Activated T-cell treated with anti-CD3 and anti-CD28 coated beads, Interleukin-2, amount 50 U/mL, for 4 hours (primary cell): ENCODE measurements around the gene TTBK2. TPM values are rescaled to one million over a fixed set of nuclear protein-coding genes. Genes with fewer than 3 reads are reported as not detected.

ENCODE experiments used
- ATAC-seq, 2 donors: fragments of 200-7000 bp; cut with Tn5 transposase; one replicate each; pipeline ENCODE4 v1.10.0; 2021
- DNase-seq: peaks from one replicate; pipeline ENCODE4 v3.0.0-alpha.2; 2020
- H3K27me3 Mint-ChIP-seq: one replicate; pipeline ENCODE4 v1.8.0; 2021; ENCODE audit warnings: low read depth, mixed read lengths
- H3K36me3 Mint-ChIP-seq: one replicate; pipeline ENCODE4 v1.8.0; 2022; ENCODE audit warnings: mixed read lengths; ENCODE audit not compliant: insufficient read depth
- H3K4me1 Mint-ChIP-seq: one replicate; pipeline ENCODE4 v1.8.0; 2021; ENCODE audit warnings: low read depth, mixed read lengths
- H3K4me3 Mint-ChIP-seq: one replicate; pipeline ENCODE4 v1.8.0; 2021; ENCODE audit warnings: mild to moderate bottlenecking, moderate library complexity, mixed read lengths
- H3K9me3 Mint-ChIP-seq: one replicate; pipeline ENCODE4 v1.8.0; 2021; ENCODE audit warnings: mixed read lengths
- total RNA-seq, 3 donors: library from RNA; stranded (reverse); gene quantifications; one replicate each; pipeline ENCODE4 v1.2.1, GENCODE V29; 2021

The TTBK2 gene
- total RNA-seq, 3 donors from 2014 or later: 5.9 to 7.7 (median 7.1) TPM

DNA sequence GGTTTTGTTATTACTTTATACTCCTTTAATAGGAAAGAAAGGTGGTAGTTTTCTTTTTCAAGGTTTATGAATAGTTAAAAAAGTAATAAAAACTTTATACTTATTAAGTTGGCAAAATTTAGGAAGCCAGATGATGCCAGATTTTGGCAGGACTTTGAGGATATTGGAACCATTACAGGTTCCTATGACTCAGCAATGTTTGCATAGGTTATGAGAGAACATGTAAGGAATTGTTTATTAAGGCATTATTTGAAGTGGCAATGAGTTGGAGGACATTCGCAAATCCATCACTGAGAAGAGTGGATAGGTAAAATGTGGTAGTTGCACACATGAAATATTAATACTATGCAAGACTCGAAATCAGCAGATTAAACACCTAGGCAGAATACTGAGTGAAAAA lies 213.5 kb downstream of the TTBK2 start:
- Mint-ChIP-seq H3K9me3 (no peaks in the 10 kb centered on the region), H3K4me1 (peaks cover 4% of the 10 kb centered on the region), H3K4me3 (no peak overlapping the region), H3K36me3 (no peaks in the 10 kb centered on the region), H3K27me3 (no peaks in the 10 kb centered on the region)
- no peak for DNase-seq
- no peak for ATAC-seq

GRCh38 chr15:42705336-42705735 lies 215.2 kb downstream of the TTBK2 start:
- H3K4me3 Mint-ChIP-seq: no peak overlapping the region
- no peak for ATAC-seq
- H3K36me3 Mint-ChIP-seq: no peaks in the 10 kb centered on the region

GRCh38 chr15:42704492-42704926 lies 216.1 kb downstream of the TTBK2 start:
- no peaks in the 10 kb centered on the region for H3K36me3 Mint-ChIP-seq
- no peak overlapping the region for H3K4me3 Mint-ChIP-seq
- no peaks in the 10 kb centered on the region for H3K9me3 Mint-ChIP-seq
- ATAC-seq: peak; percentile 90 to 91
- peak; percentile 50 for DNase-seq
- peaks cover 4% of the 10 kb centered on the region for H3K4me1 Mint-ChIP-seq
- H3K27me3 Mint-ChIP-seq: no peaks in the 10 kb centered on the region

More at GRCh38 chr15:42705336-42705735, 215.2 kb downstream of the TTBK2 start:
- Mint-ChIP-seq H3K27me3 (no peaks in the 10 kb centered on the region), H3K9me3 (no peaks in the 10 kb centered on the region), H3K4me1 (peaks cover 4% of the 10 kb centered on the region)
- no peak for DNase-seq

DNA sequence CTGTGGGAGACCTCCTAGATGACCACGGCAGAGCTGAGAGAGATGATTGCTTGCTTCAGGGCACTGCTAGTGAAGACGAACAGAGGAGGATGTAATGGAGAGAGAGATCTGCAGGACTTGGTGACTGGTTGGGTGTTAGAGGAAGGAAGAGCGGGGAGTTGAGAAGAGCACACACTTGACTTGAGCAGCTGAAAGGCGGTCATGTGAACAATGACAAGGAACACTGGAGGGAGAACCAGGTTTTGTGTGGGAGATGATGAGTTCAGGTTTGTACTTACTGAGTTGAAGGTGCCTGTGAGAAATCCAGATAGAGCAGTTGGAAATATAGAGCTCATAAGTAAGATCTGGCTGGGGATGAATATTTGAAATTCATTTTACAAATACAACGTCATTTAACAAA lies 224.0 kb downstream of the TTBK2 start:
- Mint-ChIP-seq H3K9me3 (no peaks in the 10 kb centered on the region), H3K4me3 (no peak overlapping the region), H3K36me3 (peaks cover 1% of the 10 kb centered on the region), H3K27me3 (no peaks in the 10 kb centered on the region), H3K4me1 (peaks cover under 1% of the 10 kb centered on the region)
- no peak for DNase-seq
- ATAC-seq: no peak

GRCh38 chr15:42695527-42696071 lies 225.0 kb downstream of the TTBK2 start:
- no peaks in the 10 kb centered on the region for H3K27me3 Mint-ChIP-seq
- ATAC-seq (no peak), DNase-seq (no peak)
- H3K4me3 Mint-ChIP-seq: no peak overlapping the region
- peaks cover 5% of the 10 kb centered on the region for H3K4me1 Mint-ChIP-seq
- peaks cover 1% of the 10 kb centered on the region for H3K36me3 Mint-ChIP-seq
- H3K9me3 Mint-ChIP-seq: no peaks in the 10 kb centered on the region

DNA sequence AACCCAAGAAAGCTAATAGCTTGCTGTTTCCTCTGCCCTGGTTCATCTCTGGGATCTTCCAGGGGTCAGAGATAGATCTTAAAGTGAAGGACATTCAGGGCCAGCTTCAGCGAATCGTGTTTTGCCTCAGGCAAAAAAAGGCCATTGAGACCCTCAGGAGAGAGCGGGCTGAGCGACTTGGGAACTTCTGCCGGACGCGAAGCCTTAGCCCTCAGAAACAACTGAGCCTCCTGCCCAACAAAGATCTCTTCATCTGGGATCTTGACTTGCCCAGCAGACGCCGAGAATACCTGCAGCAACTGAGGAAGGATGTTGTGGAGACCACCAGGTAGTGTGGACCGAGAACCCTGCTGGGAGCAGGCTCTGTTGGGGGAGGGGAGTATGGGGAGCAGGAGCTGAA lies 226.2 kb downstream of the TTBK2 start:
- Mint-ChIP-seq H3K27me3 (no peaks in the 10 kb centered on the region), H3K4me1 (peaks cover 5% of the 10 kb centered on the region), H3K9me3 (no peaks in the 10 kb centered on the region), H3K36me3 (peaks cover 1% of the 10 kb centered on the region), H3K4me3 (no peak overlapping the region)
- DNase-seq: no peak
- ATAC-seq: no peak

- DNase-seq (no peak), ATAC-seq (no peak)
- H3K36me3 Mint-ChIP-seq: no peaks in the 10 kb centered on the region
- H3K4me1 Mint-ChIP-seq: peaks cover 5% of the 10 kb centered on the region
- H3K27me3 Mint-ChIP-seq: no peaks in the 10 kb centered on the region
- H3K4me3 Mint-ChIP-seq: no peak overlapping the region
- H3K9me3 Mint-ChIP-seq: no peaks in the 10 kb centered on the region
Observed at GRCh38 chr15:42693942-42694341, 226.6 kb downstream of the TTBK2 start.

DNA sequence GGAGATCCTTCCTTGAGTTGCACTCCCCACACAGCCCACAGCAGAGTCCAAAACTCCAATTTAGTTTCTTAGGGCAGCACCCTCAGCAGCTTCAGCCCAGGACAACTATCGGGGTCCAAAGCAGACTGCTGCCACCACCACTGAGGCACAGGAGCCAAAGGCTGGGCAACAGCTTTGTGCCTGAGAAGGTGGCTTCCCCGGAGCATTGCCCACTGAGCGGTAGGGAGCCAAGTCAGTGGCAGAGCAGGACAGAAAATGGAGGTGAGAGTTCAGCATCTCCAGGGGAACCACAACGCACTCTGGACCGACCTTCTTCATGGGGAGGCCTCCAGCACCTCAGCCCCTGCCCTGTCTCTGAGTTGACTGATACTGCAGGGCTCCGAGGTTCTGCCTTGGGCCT lies 227.1 kb downstream of the TTBK2 start:
- H3K4me3 Mint-ChIP-seq: no peak overlapping the region
- H3K27me3 Mint-ChIP-seq: no peaks in the 10 kb centered on the region
- no peaks in the 10 kb centered on the region for H3K36me3 Mint-ChIP-seq
- DNase-seq (no peak), ATAC-seq (no peak)
- peaks cover 5% of the 10 kb centered on the region for H3K4me1 Mint-ChIP-seq
- no peaks in the 10 kb centered on the region for H3K9me3 Mint-ChIP-seq

- H3K4me3 Mint-ChIP-seq: no peak overlapping the region
- H3K27me3 Mint-ChIP-seq: no peaks in the 10 kb centered on the region
Observed at GRCh38 chr15:42692997-42693396, 227.6 kb downstream of the TTBK2 start.

GRCh38 chr15:42692536-42692935 lies 228.0 kb downstream of the TTBK2 start:
- Mint-ChIP-seq H3K9me3 (no peaks in the 10 kb centered on the region), H3K4me3 (no peak overlapping the region), H3K27me3 (no peaks in the 10 kb centered on the region), H3K36me3 (no peaks in the 10 kb centered on the region), H3K4me1 (peaks cover 5% of the 10 kb centered on the region)
- DNase-seq: no peak
- ATAC-seq: no peak

More at GRCh38 chr15:42692997-42693396, 227.6 kb downstream of the TTBK2 start:
- DNase-seq: no peak
- H3K9me3 Mint-ChIP-seq: no peaks in the 10 kb centered on the region
- no peak for ATAC-seq
- peaks cover 5% of the 10 kb centered on the region for H3K4me1 Mint-ChIP-seq
- H3K36me3 Mint-ChIP-seq: no peaks in the 10 kb centered on the region

- peaks cover 5% of the 10 kb centered on the region for H3K36me3 Mint-ChIP-seq
- H3K4me3 Mint-ChIP-seq: no peak overlapping the region
- no peaks in the 10 kb centered on the region for H3K27me3 Mint-ChIP-seq
- DNase-seq (no peak), ATAC-seq (no peak)
- H3K9me3 Mint-ChIP-seq: no peaks in the 10 kb centered on the region
- peaks cover 5% of the 10 kb centered on the region for H3K4me1 Mint-ChIP-seq
Observed at GRCh38 chr15:42691770-42692169, 228.8 kb downstream of the TTBK2 start.

DNA sequence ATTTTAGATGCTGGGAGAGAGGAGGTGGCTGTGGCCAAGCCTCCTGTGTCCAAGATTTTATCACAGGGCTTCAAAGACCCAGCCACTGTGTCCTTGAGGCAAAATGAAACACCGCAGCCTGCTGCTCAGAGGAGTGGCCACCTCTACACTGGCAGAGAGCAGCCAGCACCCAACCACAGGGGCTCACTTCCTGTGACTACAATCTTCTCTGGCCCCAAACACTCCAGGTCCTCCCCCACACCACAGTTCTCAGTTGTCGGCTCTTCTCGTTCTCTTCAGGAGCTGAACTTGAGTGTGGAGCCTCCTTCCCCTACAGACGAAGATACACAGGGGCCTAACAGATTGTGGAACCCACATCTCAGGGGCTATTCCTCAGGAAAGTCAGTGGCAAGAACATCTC lies 229.3 kb downstream of the TTBK2 start:
- Mint-ChIP-seq H3K27me3 (no peaks in the 10 kb centered on the region), H3K4me3 (no peak overlapping the region), H3K36me3 (peaks cover 7% of the 10 kb centered on the region), H3K9me3 (no peaks in the 10 kb centered on the region), H3K4me1 (peaks cover 5% of the 10 kb centered on the region)
- DNase-seq (no peak), ATAC-seq (peak; percentile 35 to 37)

Other genes starting within 250 kb of the TTBK2 start
- gene CDAN1, start 183.7 kb downstream of the TTBK2 start, total RNA-seq: 10 to 100 TPM; 12.8 to 17.1 (median 13.7) TPM
- gene UBR1, start 185.3 kb upstream of the TTBK2 start, total RNA-seq: 10 to 100 TPM; 23.5 to 27.8 (median 24.8) TPM
- 10 to 100 TPM in 1 of 3 donors, 1 to 10 TPM in 2; 7.9 to 10.5 (median 9.4) TPM for gene TMEM62, start 212.8 kb upstream of the TTBK2 start, total RNA-seq